OCI-LY1 (cell line): ENCODE data around the gene F5.

ENCODE experiments used
- H2AFZ ChIP-seq: fragments of 200-600 bp; sonication (generic), shearing (Covaris generic); 2 replicates; pipeline ENCODE4 v1.6.0; 2014; ENCODE audit warnings: antibody characterized with exemption, mild to moderate bottlenecking, low read length
- H3F3A ChIP-seq: fragments of 200-600 bp; sonication (generic), shearing (Covaris generic); 2 replicates; pipeline ENCODE4 v1.6.0; 2014; ENCODE audit warnings: mild to moderate bottlenecking, antibody characterized with exemption, low read length, moderate library complexity; ENCODE audit not compliant: insufficient read depth
- H3K27ac ChIP-seq: fragments of 200-600 bp; sonication (generic); 2 replicates; pipeline ENCODE4 v1.5.1; 2014; ENCODE audit warnings: low read length, mixed run types, mild to moderate bottlenecking, low read depth; ENCODE audit not compliant: poor library complexity, severe bottlenecking
- H3K27me3 ChIP-seq: fragments of 200-600 bp; sonication (generic); 2 replicates; pipeline ENCODE4 v1.6.0; 2014; ENCODE audit warnings: antibody characterized with exemption, mild to moderate bottlenecking, low read length, moderate library complexity; ENCODE audit not compliant: insufficient read depth
- H3K36me3 ChIP-seq: fragments of 200-600 bp; sonication (generic); 2 replicates; pipeline ENCODE4 v1.6.1; 2014; ENCODE audit warnings: mild to moderate bottlenecking, antibody characterized with exemption, low read length, moderate library complexity, mixed read lengths; ENCODE audit not compliant: insufficient read depth
- H3K4me1 ChIP-seq: fragments of 200-600 bp; sonication (generic); 2 replicates; pipeline ENCODE4 v1.5.1; 2014; ENCODE audit warnings: mild to moderate bottlenecking, low read length, moderate library complexity; ENCODE audit not compliant: insufficient read depth, severe bottlenecking
- H3K4me2 ChIP-seq: fragments of 200-600 bp; sonication (generic), shearing (Covaris generic); 2 replicates; pipeline ENCODE4 v1.6.1; 2014; ENCODE audit warnings: low read length
- H3K4me3 ChIP-seq: fragments of 200-600 bp; sonication (generic); 2 replicates; pipeline ENCODE4 v1.5.1; 2014; ENCODE audit warnings: low read length, low read depth, mild to moderate bottlenecking, mixed read lengths; ENCODE audit not compliant: poor library complexity, severe bottlenecking
- H3K79me2 ChIP-seq: fragments of 200-600 bp; shearing (Covaris generic); 2 replicates; pipeline ENCODE4 v1.6.1; 2016; ENCODE audit warnings: mixed run types, low read length, mixed read lengths; ENCODE audit not compliant: insufficient read depth
- H3K9ac ChIP-seq: fragments of 200-600 bp; sonication (generic), shearing (Covaris generic); 2 replicates; pipeline ENCODE4 v1.6.1; 2014; ENCODE audit warnings: mild to moderate bottlenecking, low read length, mixed read lengths
- H3K9me2 ChIP-seq: fragments of 200-600 bp; sonication (generic), shearing (Covaris generic); 2 replicates; pipeline ENCODE4 v1.6.1; 2014; ENCODE audit warnings: low read depth, mild to moderate bottlenecking, low read length, mixed read lengths
- H3K9me3 ChIP-seq: fragments of 200-600 bp; shearing (Covaris generic); 2 replicates; pipeline ENCODE4 v1.6.1; 2014; ENCODE audit warnings: low read length, mixed read lengths
- H4K20me1 ChIP-seq: fragments of 200-600 bp; sonication (generic), shearing (Covaris generic); 2 replicates; pipeline ENCODE4 v1.6.0; 2016; ENCODE audit warnings: mild to moderate bottlenecking, low read length; ENCODE audit not compliant: insufficient read depth
- EZH2 ChIP-seq: fragments of 200-600 bp; sonication (generic), shearing (Covaris generic); IDR thresholded peaks from 2 replicates; pipeline ENCODE4 v1.8.0; 2017; ENCODE audit warnings: borderline replicate concordance, mixed run types, mild to moderate bottlenecking, antibody characterized with exemption, low read length, moderate library complexity, mixed read lengths
- TF ChIP-seq, protein P1 (sequence below): fragments of 200-600 bp; sonication (generic), shearing (Covaris generic); IDR thresholded peaks from 2 replicates; pipeline ENCODE4 v1.5.1; 2017; ENCODE audit warnings: mild to moderate bottlenecking, antibody characterized with exemption, low read length, moderate library complexity, mixed read lengths

Gene F5

DNA sequence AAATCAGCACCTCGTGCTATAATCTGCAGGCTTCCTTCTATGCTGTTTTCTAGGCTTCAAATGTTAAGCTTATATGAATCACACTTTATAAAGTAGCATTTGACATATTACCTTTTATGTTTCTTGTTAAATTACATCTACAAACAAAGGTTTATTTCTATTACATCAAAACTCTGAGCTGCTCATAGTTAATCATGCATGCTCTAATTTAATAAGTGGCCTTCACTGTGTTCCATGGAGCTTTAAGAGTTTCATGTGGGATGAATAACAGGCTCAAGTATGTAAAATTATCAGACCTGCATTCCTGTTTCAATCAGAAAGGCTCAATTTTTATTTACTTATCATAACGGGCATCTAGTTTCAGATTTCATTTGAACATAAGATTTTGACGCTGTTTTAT lies 113.5 kb downstream of the F5 start:
- no peaks in the 10 kb centered on the region for H3K9me2 ChIP-seq
- no peaks in the 10 kb centered on the region for H3K79me2 ChIP-seq
- H3K4me1 ChIP-seq, result no peaks in the 10 kb centered on the region
- H3K27ac ChIP-seq, result no peak overlapping the region
- no peaks in the 10 kb centered on the region for H3F3A ChIP-seq
- no peak overlapping the region for H3K4me2 ChIP-seq
- H3K4me3 ChIP-seq, result no peak overlapping the region
- H3K27me3 ChIP-seq, result no peaks in the 10 kb centered on the region
- TF ChIP-seq, protein P1, sequence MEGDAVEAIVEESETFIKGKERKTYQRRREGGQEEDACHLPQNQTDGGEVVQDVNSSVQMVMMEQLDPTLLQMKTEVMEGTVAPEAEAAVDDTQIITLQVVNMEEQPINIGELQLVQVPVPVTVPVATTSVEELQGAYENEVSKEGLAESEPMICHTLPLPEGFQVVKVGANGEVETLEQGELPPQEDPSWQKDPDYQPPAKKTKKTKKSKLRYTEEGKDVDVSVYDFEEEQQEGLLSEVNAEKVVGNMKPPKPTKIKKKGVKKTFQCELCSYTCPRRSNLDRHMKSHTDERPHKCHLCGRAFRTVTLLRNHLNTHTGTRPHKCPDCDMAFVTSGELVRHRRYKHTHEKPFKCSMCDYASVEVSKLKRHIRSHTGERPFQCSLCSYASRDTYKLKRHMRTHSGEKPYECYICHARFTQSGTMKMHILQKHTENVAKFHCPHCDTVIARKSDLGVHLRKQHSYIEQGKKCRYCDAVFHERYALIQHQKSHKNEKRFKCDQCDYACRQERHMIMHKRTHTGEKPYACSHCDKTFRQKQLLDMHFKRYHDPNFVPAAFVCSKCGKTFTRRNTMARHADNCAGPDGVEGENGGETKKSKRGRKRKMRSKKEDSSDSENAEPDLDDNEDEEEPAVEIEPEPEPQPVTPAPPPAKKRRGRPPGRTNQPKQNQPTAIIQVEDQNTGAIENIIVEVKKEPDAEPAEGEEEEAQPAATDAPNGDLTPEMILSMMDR, result no peak
- no peak for TF ChIP-seq EZH2
- peaks cover 14% of the 10 kb centered on the region; the same call in 1 of the 2 replicates for H3K36me3 ChIP-seq
- H3K9ac ChIP-seq, result no peak overlapping the region
- no peak overlapping the region for H2AFZ ChIP-seq
- H3K9me3 ChIP-seq, result no peaks in the 10 kb centered on the region
- H4K20me1 ChIP-seq, result no peaks in the 10 kb centered on the region

DNA sequence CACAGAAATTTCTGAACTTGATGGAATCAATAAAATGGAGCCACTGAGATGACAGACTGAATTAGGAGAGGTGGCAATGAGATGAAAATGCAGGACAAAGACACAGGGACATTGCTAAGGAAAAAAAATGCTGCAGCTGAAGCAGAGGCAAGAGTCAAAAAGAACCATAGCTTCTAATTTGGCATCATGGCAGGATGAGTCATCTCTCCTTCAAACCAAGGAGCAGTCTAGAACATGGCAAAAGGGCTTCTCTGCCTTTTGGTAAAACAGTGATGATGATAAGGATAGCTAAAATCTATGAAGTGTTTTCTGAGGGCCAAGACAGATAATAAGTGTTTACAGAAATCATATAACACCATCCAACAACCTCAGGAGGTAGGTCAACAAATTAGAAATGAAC lies 117.3 kb downstream of the F5 start:
- TF ChIP-seq EZH2, result no peak
- TF ChIP-seq, protein P1, result no peak
- Histone ChIP-seq H3K79me2 (no peaks in the 10 kb centered on the region), H3K9me3 (no peaks in the 10 kb centered on the region), H3F3A (no peaks in the 10 kb centered on the region), H3K9ac (no peak overlapping the region), H2AFZ (no peak overlapping the region), H3K27me3 (no peaks in the 10 kb centered on the region), H3K9me2 (no peaks in the 10 kb centered on the region), H3K4me1 (no peaks in the 10 kb centered on the region), H3K4me3 (no peak overlapping the region), H4K20me1 (no peaks in the 10 kb centered on the region), H3K36me3 (no peaks in the 10 kb centered on the region; the same call in 1 of the 2 replicates), H3K27ac (no peak overlapping the region), H3K4me2 (no peak overlapping the region)

DNA sequence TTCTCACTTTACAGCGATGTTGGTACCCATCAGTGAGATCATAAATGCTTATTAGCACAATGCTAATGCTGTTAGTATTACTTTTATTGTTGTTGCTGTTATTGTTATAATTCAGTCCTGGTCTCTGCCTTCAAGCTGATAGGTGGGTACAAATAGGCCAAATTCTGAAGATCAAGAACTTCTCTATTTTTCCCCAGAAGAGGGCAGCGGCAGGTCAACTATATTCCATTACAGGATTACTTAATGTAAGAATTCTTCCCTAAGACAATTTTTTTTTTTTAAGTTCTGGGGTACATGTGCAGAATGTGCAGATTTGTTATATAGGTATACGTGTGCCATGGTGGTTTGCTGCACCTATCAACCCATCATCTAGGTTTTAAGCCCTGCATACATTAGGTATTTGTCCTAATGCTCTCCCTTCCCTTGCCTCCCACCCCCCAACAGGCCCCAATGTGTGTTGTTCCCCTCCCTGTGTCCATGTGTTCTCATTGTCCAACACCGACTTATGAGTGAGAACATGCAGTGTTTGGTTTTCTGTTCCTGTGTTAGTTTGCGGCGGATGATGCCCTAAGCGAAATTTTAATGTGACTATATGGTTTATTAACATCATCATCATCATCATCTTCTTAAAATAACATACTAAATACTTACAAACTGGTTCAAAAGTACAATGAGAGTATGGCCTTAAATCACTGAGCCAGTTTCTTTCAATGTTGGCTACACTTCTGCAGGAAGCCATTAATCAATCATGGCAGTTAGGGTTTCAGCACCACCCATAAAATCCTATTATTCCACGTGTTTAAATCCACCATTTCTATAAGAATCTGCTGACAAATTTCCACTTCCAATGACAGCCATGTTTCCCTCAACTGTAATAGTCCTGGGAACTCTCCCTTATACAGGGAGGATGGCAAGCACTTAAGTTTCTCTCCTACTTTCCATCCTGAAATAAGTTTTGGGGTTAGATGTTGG lies 119.7 kb downstream of the F5 start:
- Histone ChIP-seq H4K20me1 (no peaks in the 10 kb centered on the region), H3F3A (no peaks in the 10 kb centered on the region), H2AFZ (no peak overlapping the region), H3K4me2 (no peak overlapping the region), H3K36me3 (no peaks in the 10 kb centered on the region; the same call in 1 of the 2 replicates), H3K9me3 (no peaks in the 10 kb centered on the region), H3K27ac (no peak overlapping the region), H3K9ac (no peak overlapping the region), H3K4me3 (no peak overlapping the region), H3K9me2 (no peaks in the 10 kb centered on the region), H3K79me2 (no peaks in the 10 kb centered on the region), H3K4me1 (no peaks in the 10 kb centered on the region), H3K27me3 (no peaks in the 10 kb centered on the region)
- TF ChIP-seq EZH2, result no peak
- TF ChIP-seq, protein P1, result peak; percentile 50
